GM23338 (cell line): ENCODE measurements around the gene SCGB3A1. TPM values are rescaled to one million over a fixed set of nuclear protein-coding genes. Genes with fewer than 3 reads are reported as not detected.

Source experiments
- ATAC-seq: fragments of 200-7000 bp; cut with Tn5 transposase; 3 replicates; pipeline ENCODE4 v1.9.1; 2020
- DNase-seq: peaks from one replicate; pipeline ENCODE4 v3.0.0-alpha.2; 2015; ENCODE audit warnings: low spot score
- H2AFZ ChIP-seq: fragments of 200-600 bp; sonication (generic); 2 replicates; pipeline ENCODE4 v1.8.0; 2016; ENCODE audit warnings: antibody characterized with exemption, mild to moderate bottlenecking, moderate library complexity
- H3F3A ChIP-seq: fragments of 200-600 bp; sonication (generic); replicated peaks from 2 replicates; pipeline ENCODE4 v1.8.0; 2017; ENCODE audit warnings: antibody characterized with exemption, mixed run types, low read depth
- H3K27ac ChIP-seq: fragments of 200-600 bp; sonication (generic); 2 replicates; pipeline ENCODE4 v1.6.1; 2016; ENCODE audit warnings: low read depth
- H3K27me3 ChIP-seq: fragments of 200-600 bp; sonication (generic); 2 replicates; pipeline ENCODE4 v1.8.0; 2016; ENCODE audit warnings: mild to moderate bottlenecking, mixed run types, moderate library complexity; ENCODE audit not compliant: insufficient read depth
- H3K36me3 ChIP-seq: fragments of 200-600 bp; sonication (generic); 2 replicates; pipeline ENCODE4 v1.8.0; 2016; ENCODE audit warnings: mild to moderate bottlenecking; ENCODE audit not compliant: insufficient read depth
- H3K4me1 ChIP-seq: fragments of 200-600 bp; sonication (generic); 2 replicates; pipeline ENCODE4 v1.8.0; 2016; ENCODE audit warnings: mild to moderate bottlenecking, moderate library complexity; ENCODE audit not compliant: insufficient read depth
- H3K4me2 ChIP-seq: fragments of 200-600 bp; sonication (generic); 2 replicates; pipeline ENCODE4 v1.7.1; 2017; ENCODE audit warnings: mixed run types
- H3K4me3 ChIP-seq: fragments of 200-600 bp; sonication (generic); 2 replicates; pipeline ENCODE4 v1.6.1; 2016; ENCODE audit warnings: mixed run types
- H3K79me2 ChIP-seq: fragments of 200-600 bp; sonication (generic); replicated peaks from 2 replicates; pipeline ENCODE4 v1.8.0; 2017; ENCODE audit warnings: mild to moderate bottlenecking; ENCODE audit not compliant: insufficient read depth
- H3K9me2 ChIP-seq: fragments of 200-600 bp; sonication (generic); 2 replicates; pipeline ENCODE4 v1.8.0; 2017; ENCODE audit not compliant: insufficient read depth
- H4K20me1 ChIP-seq: fragments of 200-600 bp; sonication (generic); replicated peaks from 2 replicates; pipeline ENCODE4 v1.8.0; 2017; ENCODE audit warnings: mild to moderate bottlenecking; ENCODE audit not compliant: insufficient read depth
- H3K27ac Mint-ChIP-seq: 2 replicates; pipeline ENCODE4 v1.8.0; 2020; ENCODE audit warnings: inconsistent platforms, mild to moderate bottlenecking, moderate library complexity, mixed read lengths
- H3K27me3 Mint-ChIP-seq: 3 replicates; pipeline ENCODE4 v1.8.0; 2022; ENCODE audit warnings: low read depth, mild to moderate bottlenecking, moderate library complexity, mixed read lengths, inconsistent platforms; ENCODE audit not compliant: insufficient read depth, poor library complexity
- H3K36me3 Mint-ChIP-seq: 3 replicates; pipeline ENCODE4 v1.8.0; 2021; ENCODE audit warnings: low read depth, mild to moderate bottlenecking, inconsistent platforms, moderate library complexity, mixed read lengths
- H3K4me1 Mint-ChIP-seq: 3 replicates; pipeline ENCODE4 v1.8.0; 2020; ENCODE audit warnings: mild to moderate bottlenecking, inconsistent platforms, mixed read lengths
- H3K4me3 Mint-ChIP-seq: 3 replicates; pipeline ENCODE4 v1.8.0; 2021; ENCODE audit warnings: moderate library complexity, mild to moderate bottlenecking, inconsistent platforms, mixed read lengths
- H3K9me3 Mint-ChIP-seq: 3 replicates; pipeline ENCODE4 v1.8.0; 2020; ENCODE audit warnings: moderate library complexity, mild to moderate bottlenecking, inconsistent platforms, mixed read lengths
- EZH2 ChIP-seq: fragments of 200-600 bp; sonication (generic); IDR thresholded peaks from one replicate; pipeline ENCODE4 v1.8.0; 2017; ENCODE audit warnings: antibody characterized with exemption, mild to moderate bottlenecking, low read depth; ENCODE audit not compliant: unreplicated experiment
- JUNB ChIP-seq: IDR thresholded peaks from one replicate; pipeline ENCODE4 v1.6.1; 2016; ENCODE audit warnings: antibody characterized with exemption; ENCODE audit not compliant: unreplicated experiment
- POLR2AphosphoS5 ChIP-seq: IDR thresholded peaks from 2 replicates; pipeline ENCODE4 v1.6.1; 2016; ENCODE audit warnings: antibody characterized with exemption, low read depth
- STAT1 ChIP-seq: IDR thresholded peaks from one replicate; pipeline ENCODE4 v1.6.1; 2016; ENCODE audit warnings: antibody characterized with exemption; ENCODE audit not compliant: unreplicated experiment
- ZNF331 ChIP-seq: fragments of 250-450 bp; sonication (Bioruptor Pico); IDR thresholded peaks from 2 replicates; pipeline ENCODE4 v1.5.0; 2020; ENCODE audit warnings: low read depth, mild to moderate bottlenecking, moderate library complexity
- polyA plus RNA-seq: library from polyadenylated mRNA; unstranded; fragments of >200 nt; fragmentation: Nextera tagmentation; extraction: Ambion mirVana; gene quantifications from 2 replicates; pipeline ENCODE4 v1.2.1, GENCODE V29; 2016
- total RNA-seq: library from RNA; depleted of rRNA; stranded (reverse); fragments of >200 nt; shearing (Covaris generic); gene quantifications from 2 replicates; pipeline ENCODE4 v1.2.3, GENCODE V29; 2014
- TF ChIP-seq, protein P1 (sequence below): IDR thresholded peaks from one replicate; pipeline ENCODE4 v1.6.1; 2018; ENCODE audit warnings: antibody characterized with exemption; ENCODE audit not compliant: unreplicated experiment
- TF ChIP-seq, protein P2 (sequence below): fragments of 250-450 bp; sonication (Bioruptor Pico); IDR thresholded peaks from 2 replicates; pipeline ENCODE4 v1.5.0; 2020; ENCODE audit warnings: mild to moderate bottlenecking, moderate library complexity

Gene SCGB3A1
- total and polyA plus RNA-seq, 2 experiments from 2014 or later, result not detected

DNA sequence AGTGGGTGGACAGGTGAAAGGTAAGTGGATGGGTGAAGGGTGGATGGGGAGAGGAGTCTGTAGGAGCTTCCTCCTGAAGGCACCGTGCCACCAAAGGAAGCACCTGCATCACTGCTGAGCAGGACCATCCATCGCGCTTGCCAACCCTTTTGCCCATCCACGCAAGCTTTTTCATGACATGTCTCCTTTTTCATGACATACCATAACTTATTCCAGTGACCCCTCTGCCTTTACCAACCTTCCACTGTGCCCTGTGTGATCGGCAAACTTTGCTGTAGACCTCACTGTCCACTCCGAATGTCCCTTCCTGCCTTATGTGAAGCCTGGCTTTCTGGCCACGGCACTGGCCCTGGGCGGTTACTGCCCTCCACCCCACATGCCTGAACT lies 44.7 kb upstream of the SCGB3A1 start:
- Histone ChIP-seq H2AFZ (no peak overlapping the region), H3K27me3 (no peaks in the 10 kb centered on the region), H3K4me1 (no peaks in the 10 kb centered on the region), H3K4me2 (no peak overlapping the region), H3F3A (no peaks in the 10 kb centered on the region), H4K20me1 (no peaks in the 10 kb centered on the region), H3K79me2 (no peaks in the 10 kb centered on the region), H3K27ac (no peak overlapping the region), H3K4me3 (no peak overlapping the region), H3K36me3 (no peaks in the 10 kb centered on the region), H3K9me2 (no peaks in the 10 kb centered on the region)
- Mint-ChIP-seq H3K4me1 (peaks cover 11% of the 10 kb centered on the region), H3K36me3 (no peaks in the 10 kb centered on the region; the same call in 2 of the 3 replicates), H3K4me3 (no peak overlapping the region), H3K9me3 (peaks cover 10% of the 10 kb centered on the region; the same call in 2 of the 3 replicates), H3K27ac (no peak overlapping the region), H3K27me3 (peaks cover 8% of the 10 kb centered on the region)
- TF ChIP-seq STAT1 (no peak), ZNF331 (CRISPR knock-in tag) (no peak), JUNB (no peak), POLR2AphosphoS5 (no peak)
- TF ChIP-seq, protein P1, sequence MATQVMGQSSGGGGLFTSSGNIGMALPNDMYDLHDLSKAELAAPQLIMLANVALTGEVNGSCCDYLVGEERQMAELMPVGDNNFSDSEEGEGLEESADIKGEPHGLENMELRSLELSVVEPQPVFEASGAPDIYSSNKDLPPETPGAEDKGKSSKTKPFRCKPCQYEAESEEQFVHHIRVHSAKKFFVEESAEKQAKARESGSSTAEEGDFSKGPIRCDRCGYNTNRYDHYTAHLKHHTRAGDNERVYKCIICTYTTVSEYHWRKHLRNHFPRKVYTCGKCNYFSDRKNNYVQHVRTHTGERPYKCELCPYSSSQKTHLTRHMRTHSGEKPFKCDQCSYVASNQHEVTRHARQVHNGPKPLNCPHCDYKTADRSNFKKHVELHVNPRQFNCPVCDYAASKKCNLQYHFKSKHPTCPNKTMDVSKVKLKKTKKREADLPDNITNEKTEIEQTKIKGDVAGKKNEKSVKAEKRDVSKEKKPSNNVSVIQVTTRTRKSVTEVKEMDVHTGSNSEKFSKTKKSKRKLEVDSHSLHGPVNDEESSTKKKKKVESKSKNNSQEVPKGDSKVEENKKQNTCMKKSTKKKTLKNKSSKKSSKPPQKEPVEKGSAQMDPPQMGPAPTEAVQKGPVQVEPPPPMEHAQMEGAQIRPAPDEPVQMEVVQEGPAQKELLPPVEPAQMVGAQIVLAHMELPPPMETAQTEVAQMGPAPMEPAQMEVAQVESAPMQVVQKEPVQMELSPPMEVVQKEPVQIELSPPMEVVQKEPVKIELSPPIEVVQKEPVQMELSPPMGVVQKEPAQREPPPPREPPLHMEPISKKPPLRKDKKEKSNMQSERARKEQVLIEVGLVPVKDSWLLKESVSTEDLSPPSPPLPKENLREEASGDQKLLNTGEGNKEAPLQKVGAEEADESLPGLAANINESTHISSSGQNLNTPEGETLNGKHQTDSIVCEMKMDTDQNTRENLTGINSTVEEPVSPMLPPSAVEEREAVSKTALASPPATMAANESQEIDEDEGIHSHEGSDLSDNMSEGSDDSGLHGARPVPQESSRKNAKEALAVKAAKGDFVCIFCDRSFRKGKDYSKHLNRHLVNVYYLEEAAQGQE, result no peak
- ATAC-seq (no peak), DNase-seq (no peak)

DNA sequence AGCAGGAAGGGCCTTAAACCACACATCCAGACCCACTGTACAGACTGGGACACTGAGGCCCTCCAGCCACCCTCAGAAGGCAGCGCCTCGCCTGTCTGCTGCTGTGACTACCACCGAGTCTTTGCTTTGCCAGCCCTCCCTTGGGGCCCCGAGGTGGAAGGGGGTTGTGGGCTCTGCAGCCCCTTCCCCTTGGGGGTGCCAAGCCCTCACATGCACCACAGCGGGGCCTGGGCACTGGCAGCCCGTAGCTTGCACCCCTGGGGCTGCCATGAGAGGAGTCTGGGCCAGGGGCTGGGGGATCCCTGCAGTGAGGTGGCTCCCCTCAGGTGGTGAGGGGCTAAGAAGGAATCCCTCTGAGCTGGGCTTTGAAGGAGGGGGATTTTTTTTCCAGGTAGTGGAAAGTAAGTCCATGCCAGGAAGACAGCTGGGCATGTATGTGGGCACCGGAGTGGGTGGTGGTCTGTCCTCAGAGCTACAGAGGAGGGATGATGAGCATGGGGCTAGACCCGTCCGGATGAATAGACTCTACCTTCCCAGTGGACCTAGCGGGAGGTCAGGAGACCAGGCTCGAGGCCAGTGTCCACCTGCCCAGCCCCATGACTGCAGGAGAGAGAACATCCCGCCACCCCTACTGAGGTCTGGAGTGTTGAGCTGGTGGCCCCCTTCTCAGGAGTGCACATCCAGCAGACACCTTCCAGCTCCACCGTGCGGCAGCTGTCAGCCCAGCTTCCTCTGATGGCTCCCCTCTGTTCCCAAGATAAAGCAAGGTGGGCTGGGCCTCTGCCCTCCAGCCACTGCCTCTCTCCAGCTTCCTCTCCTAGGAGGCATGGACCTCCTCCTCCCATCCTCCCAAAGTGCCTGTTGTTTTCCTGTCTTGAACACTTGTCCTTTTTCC lies 42.2 kb upstream of the SCGB3A1 start:
- Mint-ChIP-seq H3K36me3 (no peaks in the 10 kb centered on the region), H3K4me3 (no peak overlapping the region), H3K4me1 (peaks cover 9% of the 10 kb centered on the region), H3K9me3 (peaks cover 10% of the 10 kb centered on the region; the same call in 2 of the 3 replicates), H3K27ac (no peak overlapping the region), H3K27me3 (peaks cover 9% of the 10 kb centered on the region)
- Histone ChIP-seq H3K27ac (no peak overlapping the region), H3K9me2 (no peaks in the 10 kb centered on the region), H3K4me1 (no peaks in the 10 kb centered on the region), H2AFZ (no peak overlapping the region), H3K4me3 (no peak overlapping the region), H3F3A (no peaks in the 10 kb centered on the region), H3K27me3 (no peaks in the 10 kb centered on the region), H3K4me2 (no peak overlapping the region), H3K79me2 (no peaks in the 10 kb centered on the region), H4K20me1 (no peaks in the 10 kb centered on the region), H3K36me3 (no peaks in the 10 kb centered on the region)
- ATAC-seq (no peak), DNase-seq (no peak)
- TF ChIP-seq, protein P1, result no peak
- TF ChIP-seq, protein P2, sequence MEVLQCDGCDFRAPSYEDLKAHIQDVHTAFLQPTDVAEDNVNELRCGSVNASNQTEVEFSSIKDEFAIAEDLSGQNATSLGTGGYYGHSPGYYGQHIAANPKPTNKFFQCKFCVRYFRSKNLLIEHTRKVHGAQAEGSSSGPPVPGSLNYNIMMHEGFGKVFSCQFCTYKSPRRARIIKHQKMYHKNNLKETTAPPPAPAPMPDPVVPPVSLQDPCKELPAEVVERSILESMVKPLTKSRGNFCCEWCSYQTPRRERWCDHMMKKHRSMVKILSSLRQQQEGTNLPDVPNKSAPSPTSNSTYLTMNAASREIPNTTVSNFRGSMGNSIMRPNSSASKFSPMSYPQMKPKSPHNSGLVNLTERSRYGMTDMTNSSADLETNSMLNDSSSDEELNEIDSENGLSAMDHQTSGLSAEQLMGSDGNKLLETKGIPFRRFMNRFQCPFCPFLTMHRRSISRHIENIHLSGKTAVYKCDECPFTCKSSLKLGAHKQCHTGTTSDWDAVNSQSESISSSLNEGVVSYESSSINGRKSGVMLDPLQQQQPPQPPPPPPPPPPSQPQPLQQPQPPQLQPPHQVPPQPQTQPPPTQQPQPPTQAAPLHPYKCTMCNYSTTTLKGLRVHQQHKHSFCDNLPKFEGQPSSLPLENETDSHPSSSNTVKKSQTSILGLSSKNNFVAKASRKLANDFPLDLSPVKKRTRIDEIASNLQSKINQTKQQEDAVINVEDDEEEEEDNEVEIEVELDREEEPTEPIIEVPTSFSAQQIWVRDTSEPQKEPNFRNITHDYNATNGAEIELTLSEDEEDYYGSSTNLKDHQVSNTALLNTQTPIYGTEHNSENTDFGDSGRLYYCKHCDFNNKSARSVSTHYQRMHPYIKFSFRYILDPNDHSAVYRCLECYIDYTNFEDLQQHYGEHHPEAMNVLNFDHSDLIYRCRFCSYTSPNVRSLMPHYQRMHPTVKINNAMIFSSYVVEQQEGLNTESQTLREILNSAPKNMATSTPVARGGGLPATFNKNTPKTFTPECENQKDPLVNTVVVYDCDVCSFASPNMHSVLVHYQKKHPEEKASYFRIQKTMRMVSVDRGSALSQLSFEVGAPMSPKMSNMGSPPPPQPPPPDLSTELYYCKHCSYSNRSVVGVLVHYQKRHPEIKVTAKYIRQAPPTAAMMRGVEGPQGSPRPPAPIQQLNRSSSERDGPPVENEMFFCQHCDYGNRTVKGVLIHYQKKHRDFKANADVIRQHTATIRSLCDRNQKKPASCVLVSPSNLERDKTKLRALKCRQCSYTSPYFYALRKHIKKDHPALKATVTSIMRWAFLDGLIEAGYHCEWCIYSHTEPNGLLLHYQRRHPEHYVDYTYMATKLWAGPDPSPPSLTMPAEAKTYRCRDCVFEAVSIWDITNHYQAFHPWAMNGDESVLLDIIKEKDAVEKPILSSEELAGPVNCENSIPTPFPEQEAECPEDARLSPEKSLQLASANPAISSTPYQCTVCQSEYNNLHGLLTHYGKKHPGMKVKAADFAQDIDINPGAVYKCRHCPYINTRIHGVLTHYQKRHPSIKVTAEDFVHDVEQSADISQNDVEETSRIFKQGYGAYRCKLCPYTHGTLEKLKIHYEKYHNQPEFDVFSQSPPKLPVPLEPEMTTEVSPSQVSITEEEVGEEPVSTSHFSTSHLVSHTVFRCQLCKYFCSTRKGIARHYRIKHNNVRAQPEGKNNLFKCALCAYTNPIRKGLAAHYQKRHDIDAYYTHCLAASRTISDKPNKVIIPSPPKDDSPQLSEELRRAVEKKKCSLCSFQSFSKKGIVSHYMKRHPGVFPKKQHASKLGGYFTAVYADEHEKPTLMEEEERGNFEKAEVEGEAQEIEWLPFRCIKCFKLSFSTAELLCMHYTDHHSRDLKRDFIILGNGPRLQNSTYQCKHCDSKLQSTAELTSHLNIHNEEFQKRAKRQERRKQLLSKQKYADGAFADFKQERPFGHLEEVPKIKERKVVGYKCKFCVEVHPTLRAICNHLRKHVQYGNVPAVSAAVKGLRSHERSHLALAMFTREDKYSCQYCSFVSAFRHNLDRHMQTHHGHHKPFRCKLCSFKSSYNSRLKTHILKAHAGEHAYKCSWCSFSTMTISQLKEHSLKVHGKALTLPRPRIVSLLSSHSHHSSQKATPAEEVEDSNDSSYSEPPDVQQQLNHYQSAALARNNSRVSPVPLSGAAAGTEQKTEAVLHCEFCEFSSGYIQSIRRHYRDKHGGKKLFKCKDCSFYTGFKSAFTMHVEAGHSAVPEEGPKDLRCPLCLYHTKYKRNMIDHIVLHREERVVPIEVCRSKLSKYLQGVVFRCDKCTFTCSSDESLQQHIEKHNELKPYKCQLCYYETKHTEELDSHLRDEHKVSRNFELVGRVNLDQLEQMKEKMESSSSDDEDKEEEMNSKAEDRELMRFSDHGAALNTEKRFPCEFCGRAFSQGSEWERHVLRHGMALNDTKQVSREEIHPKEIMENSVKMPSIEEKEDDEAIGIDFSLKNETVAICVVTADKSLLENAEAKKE (CRISPR knock-in tag), result no peak
- no peak for TF ChIP-seq EZH2
